ENCODE measurements around the gene KRTAP10-2.

GRCh38 chr21:44529503-44530125 lies 21.7 kb downstream of the KRTAP10-2 start:
- no peak for TF ChIP-seq CTCF (IDR thresholded peaks at IDR 0.05)
- no peak for TF ChIP-seq POLR2A (IDR thresholded peaks at IDR 0.05)
- no peak for TF ChIP-seq POLR2AphosphoS5 (IDR thresholded peaks at IDR 0.05)
